IMR-90 (cell line): Measurements from ENCODE around the gene ARHGEF4. TPM values are rescaled to one million over a fixed set of nuclear protein-coding genes. Genes with fewer than 3 reads are reported as not detected.

Source experiments
- ATAC-seq: fragments of 200-7000 bp; cut with Tn5 transposase; 2 replicates; pipeline ENCODE4 v1.9.1; 2020; ENCODE audit warnings: low read depth, mild to moderate bottlenecking, moderate library complexity
- BruUV-seq: library from RNA; stranded (reverse); fragments of 400-500 nt; replicated peaks from 2 replicates; lab custom pipeline; 2021; lab: Mats Ljungman, UMichigan
- CTCF ChIA-PET: fragments of 300-600 bp; formaldehyde crosslinking; extraction: SDS; loops from one replicate; lab custom pipeline; 2021; ENCODE audit warnings: antibody characterized with exemption; lab: Yijun Ruan, JAX
- POLR2A ChIA-PET: fragments of 300-600 bp; sonication (Branson Sonifier 250); formaldehyde crosslinking; loops from one replicate; lab custom pipeline; 2022; ENCODE audit warnings: antibody characterized with exemption; ENCODE audit not compliant: unreplicated experiment; lab: Charles Lee
- DNase-seq: peaks from one replicate; pipeline ENCODE4 v3.0.0; 2013
- H2AFZ ChIP-seq: replicated peaks from 2 replicates; pipeline ENCODE3; 2013; ENCODE audit warnings: low read length, mild to moderate bottlenecking; ENCODE audit not compliant: poor library complexity
- H2AK5ac ChIP-seq: 2 replicates; pipeline ENCODE4 v1.6.1; 2013; ENCODE audit warnings: low read depth, low read length, inconsistent platforms
- H2AK9ac ChIP-seq: replicated peaks from 2 replicates; pipeline ENCODE3; 2013; ENCODE audit warnings: mild to moderate bottlenecking, low read depth, low read length, moderate library complexity; ENCODE audit not compliant: poor library complexity
- H2BK120ac ChIP-seq: 2 replicates; pipeline ENCODE4 v1.6.1; 2013; ENCODE audit warnings: low read depth, low read length, inconsistent platforms
- H2BK15ac ChIP-seq: 3 replicates; pipeline ENCODE4 v1.6.1; 2013; ENCODE audit warnings: low read depth, low read length, inconsistent platforms
- H2BK20ac ChIP-seq: 2 replicates; pipeline ENCODE4 v1.6.1; 2013; ENCODE audit warnings: low read depth, mild to moderate bottlenecking, inconsistent platforms, low read length, moderate library complexity
- H2BK5ac ChIP-seq: 2 replicates; pipeline ENCODE4 v1.6.1; 2013; ENCODE audit warnings: mild to moderate bottlenecking, low read depth, low read length, inconsistent platforms; ENCODE audit not compliant: poor library complexity, severe bottlenecking
- H3K14ac ChIP-seq: replicated peaks from 2 replicates; pipeline ENCODE4 v1.6.1; 2013; ENCODE audit warnings: low read depth, low read length, inconsistent platforms
- H3K18ac ChIP-seq: 2 replicates; pipeline ENCODE4 v1.6.1; 2013; ENCODE audit warnings: low read depth, low read length, control low read depth
- H3K23ac ChIP-seq: 2 replicates; pipeline ENCODE4 v1.6.1; 2013; ENCODE audit warnings: low read depth, low read length, inconsistent platforms
- H3K27ac ChIP-seq: 2 replicates; pipeline ENCODE4 v1.5.1; 2013; ENCODE audit warnings: mild to moderate bottlenecking, control low read depth, low read length; ENCODE audit not compliant: insufficient read depth
- H3K27me3 ChIP-seq: 2 replicates; pipeline ENCODE4 v1.6.1; 2013; ENCODE audit warnings: low read length; ENCODE audit not compliant: control insufficient read depth, insufficient read depth
- H3K36me3 ChIP-seq: 2 replicates; pipeline ENCODE4 v1.6.1; 2013; ENCODE audit warnings: low read length, mixed read lengths; ENCODE audit not compliant: control insufficient read depth, insufficient read depth
- H3K4ac ChIP-seq: 2 replicates; pipeline ENCODE4 v1.6.1; 2013; ENCODE audit warnings: low read depth, low read length, inconsistent platforms
- H3K4me1 ChIP-seq: 2 replicates; pipeline ENCODE4 v1.6.1; 2013; ENCODE audit warnings: low read length, mixed read lengths; ENCODE audit not compliant: control insufficient read depth, insufficient read depth
- H3K4me2 ChIP-seq: 2 replicates; pipeline ENCODE4 v1.6.1; 2013; ENCODE audit warnings: low read depth, mild to moderate bottlenecking, control low read depth, low read length, moderate library complexity
- H3K4me3 ChIP-seq: 2 replicates; pipeline ENCODE4 v1.5.1; 2013; ENCODE audit warnings: low read depth, mild to moderate bottlenecking, control low read depth, low read length, moderate library complexity; ENCODE audit not compliant: insufficient read depth
- H3K56ac ChIP-seq: 2 replicates; pipeline ENCODE4 v1.6.1; 2013; ENCODE audit warnings: low read length, inconsistent platforms; ENCODE audit not compliant: insufficient read depth; ENCODE audit errors: extremely low read depth
- H3K79me1 ChIP-seq, 2 experiments: 2 replicates each; pipeline ENCODE4 v1.6.1; 2013; ENCODE audit warnings: low read length in 2 of 2, inconsistent platforms in 1 of 2, low read depth in 1 of 2
- H3K9ac ChIP-seq: 2 replicates; pipeline ENCODE4 v1.6.1; 2013; ENCODE audit warnings: low read depth, low read length, control low read depth
- H3K9me1 ChIP-seq: 2 replicates; pipeline ENCODE4 v1.6.1; 2013; ENCODE audit warnings: low read length, inconsistent platforms; ENCODE audit not compliant: insufficient read depth
- H3K9me3 ChIP-seq: 2 replicates; pipeline ENCODE4 v1.6.1; 2013; ENCODE audit warnings: low read length; ENCODE audit not compliant: control insufficient read depth, insufficient read depth
- H4K20me1 ChIP-seq: 2 replicates; pipeline ENCODE4 v1.6.1; 2013; ENCODE audit warnings: low read length, inconsistent platforms; ENCODE audit not compliant: insufficient read depth
- H4K5ac ChIP-seq: 2 replicates; pipeline ENCODE4 v1.6.1; 2013; ENCODE audit warnings: mild to moderate bottlenecking, low read depth, low read length, control low read depth
- H4K8ac ChIP-seq, 2 experiments: 2 replicates each; pipeline ENCODE4 v1.6.1; 2013; ENCODE audit warnings: low read depth in 2 of 2, low read length in 2 of 2, control low read depth in 1 of 2, inconsistent platforms in 1 of 2
- H4K91ac ChIP-seq: 2 replicates; pipeline ENCODE4 v1.6.1; 2013; ENCODE audit warnings: low read depth, low read length, inconsistent platforms; ENCODE audit not compliant: insufficient read depth
- CEBPB ChIP-seq: IDR thresholded peaks from 2 replicates; pipeline ENCODE4 v1.6.1; 2012; ENCODE audit warnings: low read depth, low read length, improper control_type of control experiment
- RAD21 ChIP-seq: IDR thresholded peaks from 2 replicates; pipeline ENCODE4 v1.6.1; 2012; ENCODE audit warnings: low read length, improper control_type of control experiment
- WGBS, 2 experiments: methylation state at CpG; one replicate each; pipeline versions ENCODE4 v1.1.5 to v1.1.7; 2013; ENCODE audit warnings: missing lambda C conversion rate in 2 of 2; ENCODE audit not compliant: insufficient read length in 1 of 2; ENCODE audit errors: extremely low coverage in 2 of 2; 5-methylcytosine and 5-hydroxymethylcytosine counted together
- dilution Hi-C: fragments of 300-500 bp; cut with HindIII; formaldehyde crosslinking; loops from one replicate; pipeline ENCODE4 v1.14.3; 2018; ENCODE audit warnings: low sequenced_read_pairs; ENCODE audit not compliant: unreplicated experiment
- in situ Hi-C: fragments of 300-500 bp; cut with MboI; formaldehyde crosslinking; loops from 3 replicates; pipeline ENCODE4 v1.14.3; 2019; ENCODE audit warnings: low sequenced_read_pairs, inconsistent platforms, mixed read lengths
- intact Hi-C: fragments of 100-400 bp; cut with micrococcal nuclease; formaldehyde crosslinking; loops from 2 replicates; pipeline ENCODE4 v1.10.0; 2022
- polyA plus RNA-seq, 3 experiments: library from polyadenylated mRNA; depleted of rRNA; stranded (reverse); fragments of >200 nt; gene quantifications; 2 replicates each; pipeline ENCODE4 v1.2.3, GENCODE V29; 2012; ENCODE audit warnings: low replicate concordance in 1 of 3
- total RNA-seq: library from RNA; depleted of rRNA; stranded (reverse); fragments of >200 nt; gene quantifications from 2 replicates; pipeline ENCODE4 v1.2.3, GENCODE V29; 2012
- TF ChIP-seq, protein P1 (sequence below): conservative IDR thresholded peaks from 2 replicates; pipeline ENCODE4 v1.5.1; 2012; ENCODE audit warnings: mild to moderate bottlenecking, low read depth, low read length, improper control_type of control experiment

ARHGEF4 gene
- total and polyA plus RNA-seq, 2 of the 4 experiments (the other 2 are of a cell fraction): 2.7 to 5.0 TPM

DNA sequence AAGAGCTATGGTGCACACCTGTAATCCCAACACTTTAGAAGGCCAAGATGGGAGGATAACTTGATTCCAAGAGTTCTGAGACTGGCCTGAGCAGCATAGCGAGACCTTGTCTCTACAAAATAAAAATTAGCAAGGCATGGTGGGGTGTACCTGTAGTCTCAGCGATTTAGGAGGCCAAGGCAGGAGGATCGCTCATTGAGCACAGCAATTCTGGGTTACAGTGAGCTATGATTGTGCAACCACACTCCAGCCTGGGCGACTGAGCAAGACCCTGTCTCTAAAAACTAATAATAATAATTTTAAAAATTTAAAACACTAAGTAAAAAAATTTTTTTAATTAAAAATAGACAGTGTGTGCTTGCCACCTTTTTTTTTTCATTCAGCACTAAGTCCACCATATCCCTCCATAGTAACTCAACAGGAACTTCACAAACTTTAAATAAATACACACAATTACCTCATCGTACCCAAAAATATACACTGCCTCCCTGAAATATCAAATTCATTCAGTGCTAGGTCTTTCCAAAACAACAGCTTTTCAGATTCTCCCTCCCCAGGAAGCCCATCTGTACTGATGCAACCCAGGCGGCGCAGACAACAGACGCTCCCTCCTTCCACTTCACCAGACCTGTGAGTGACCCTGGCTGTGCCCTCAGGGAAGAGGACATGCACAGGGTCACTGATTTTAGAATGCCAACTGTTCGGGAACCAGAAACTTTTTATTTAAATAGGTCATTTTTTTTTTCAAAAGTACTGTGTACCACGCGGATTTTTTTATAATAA, 227.0 kb downstream of the ARHGEF4 start:
- no peak overlapping the region for H2BK20ac ChIP-seq
- ChIA-PET CTCF (no interaction called here), POLR2A (no interaction called here)
- 75 to 100% methylated on average over 1 of the region's 11 CpGs for WGBS, 2 experiments
- H4K8ac ChIP-seq: no peak overlapping the region
- H3K4ac ChIP-seq: no peak overlapping the region
- intact Hi-C loops (no loop called here), dilution Hi-C loops (no loop called here), in situ Hi-C loops (no loop called here)
- no peak overlapping the region for H2BK15ac ChIP-seq
- H3K9me1 ChIP-seq: peaks cover 13% of the 10 kb centered on the region
- no peak overlapping the region for H3K27ac ChIP-seq
- ATAC-seq (peak; percentile 25), DNase-seq (peak; percentile 16)
- H4K91ac ChIP-seq: no peak overlapping the region
- no TSS peak for BruUV-seq
- H3K18ac ChIP-seq: no peak overlapping the region
- H3K4me3 ChIP-seq: no peak overlapping the region
- H4K5ac ChIP-seq: no peak overlapping the region
- H3K9me3 ChIP-seq: no peaks in the 10 kb centered on the region
- no peak overlapping the region for H3K56ac ChIP-seq
- no peak overlapping the region for H3K4me2 ChIP-seq
- H3K79me1 ChIP-seq: peaks cover 24 to 62% of the 10 kb centered on the region in 2 experiments
- no peak overlapping the region for H2AK5ac ChIP-seq
- H3K23ac ChIP-seq: no peak overlapping the region
- no peaks in the 10 kb centered on the region for H3K27me3 ChIP-seq
- no peak overlapping the region for H2BK120ac ChIP-seq
- no peak overlapping the region for H2BK5ac ChIP-seq
- H2AFZ ChIP-seq: no peak overlapping the region
- no peak overlapping the region for H3K9ac ChIP-seq
- peaks cover 74% of the 10 kb centered on the region for H4K20me1 ChIP-seq
- H3K14ac ChIP-seq: no peak overlapping the region
- TF ChIP-seq, protein P1, sequence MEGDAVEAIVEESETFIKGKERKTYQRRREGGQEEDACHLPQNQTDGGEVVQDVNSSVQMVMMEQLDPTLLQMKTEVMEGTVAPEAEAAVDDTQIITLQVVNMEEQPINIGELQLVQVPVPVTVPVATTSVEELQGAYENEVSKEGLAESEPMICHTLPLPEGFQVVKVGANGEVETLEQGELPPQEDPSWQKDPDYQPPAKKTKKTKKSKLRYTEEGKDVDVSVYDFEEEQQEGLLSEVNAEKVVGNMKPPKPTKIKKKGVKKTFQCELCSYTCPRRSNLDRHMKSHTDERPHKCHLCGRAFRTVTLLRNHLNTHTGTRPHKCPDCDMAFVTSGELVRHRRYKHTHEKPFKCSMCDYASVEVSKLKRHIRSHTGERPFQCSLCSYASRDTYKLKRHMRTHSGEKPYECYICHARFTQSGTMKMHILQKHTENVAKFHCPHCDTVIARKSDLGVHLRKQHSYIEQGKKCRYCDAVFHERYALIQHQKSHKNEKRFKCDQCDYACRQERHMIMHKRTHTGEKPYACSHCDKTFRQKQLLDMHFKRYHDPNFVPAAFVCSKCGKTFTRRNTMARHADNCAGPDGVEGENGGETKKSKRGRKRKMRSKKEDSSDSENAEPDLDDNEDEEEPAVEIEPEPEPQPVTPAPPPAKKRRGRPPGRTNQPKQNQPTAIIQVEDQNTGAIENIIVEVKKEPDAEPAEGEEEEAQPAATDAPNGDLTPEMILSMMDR: no peak
- TF ChIP-seq CEBPB: peak; percentile 51
- no peak for TF ChIP-seq RAD21
- H3K4me1 ChIP-seq: peaks cover 13% of the 10 kb centered on the region
- H2AK9ac ChIP-seq: no peak overlapping the region
- peaks cover 30% of the 10 kb centered on the region for H3K36me3 ChIP-seq
